HepG2 (cell line): ENCODE results near the gene ADGRL2.

Experiments used
- BRD4 ChIP-seq: sonication (generic); formaldehyde crosslinking; IDR thresholded peaks from 2 replicates; pipeline ENCODE4 v1.4.0; 2020; ENCODE audit warnings: missing genetic modification reagents
- CBFB ChIP-seq: sonication (generic); formaldehyde crosslinking; IDR thresholded peaks from 2 replicates; pipeline ENCODE4 v1.4.0; 2020; ENCODE audit warnings: missing genetic modification reagents
- CEBPB ChIP-seq: IDR thresholded peaks from 2 replicates; pipeline ENCODE4 v1.6.1; 2011; ENCODE audit warnings: low read depth, low read length, improper control_type of control experiment, borderline replicate concordance
- JUNB ChIP-seq: sonication (generic); formaldehyde crosslinking; IDR thresholded peaks from 2 replicates; pipeline ENCODE4 v1.8.0; 2022; ENCODE audit warnings: missing genetic modification reagents, mild to moderate bottlenecking, borderline replicate concordance
- RAD51 ChIP-seq: fragments of 450-650 bp; IDR thresholded peaks from 2 replicates; pipeline ENCODE4 v1.6.1; 2016; ENCODE audit warnings: borderline replicate concordance
- ZFP36 ChIP-seq: fragments of 150-350 bp; IDR thresholded peaks from 2 replicates; pipeline ENCODE4 v1.6.1; 2018; ENCODE audit warnings: borderline replicate concordance, low read length, low read depth; ENCODE audit not compliant: partially characterized antibody
- ZMYM4 ChIP-seq: sonication (generic); formaldehyde crosslinking; IDR thresholded peaks from 2 replicates; pipeline ENCODE4 v1.8.1; 2023; ENCODE audit warnings: mild to moderate bottlenecking, missing genetic modification reagents
- ZNF30 ChIP-seq: sonication (generic); formaldehyde crosslinking; IDR thresholded peaks from 2 replicates; pipeline ENCODE4 v1.5.0; 2020; ENCODE audit warnings: mild to moderate bottlenecking, missing genetic modification reagents
- ZNF703 ChIP-seq: sonication (generic); formaldehyde crosslinking; IDR thresholded peaks from 2 replicates; pipeline ENCODE4 v1.5.1; 2020; ENCODE audit warnings: missing genetic modification reagents, mild to moderate bottlenecking, moderate library complexity, borderline replicate concordance
- ZNF720 ChIP-seq: sonication (generic); formaldehyde crosslinking; IDR thresholded peaks from 2 replicates; pipeline ENCODE4 v1.4.0; 2020; ENCODE audit warnings: missing genetic modification reagents
- TF ChIP-seq, protein P1 (sequence below), 2 experiments: sonication (generic) in 1 of 2; formaldehyde crosslinking in 1 of 2; IDR thresholded peaks; 2 replicates each; pipeline versions ENCODE4 v1.4.0 to v1.6.1; 2018 to 2020; ENCODE audit warnings: missing genetic modification reagents in 2 of 2, borderline replicate concordance in 1 of 2, low read depth in 1 of 2, mild to moderate bottlenecking in 1 of 2, missing biosample characterization in 1 of 2
- TF ChIP-seq, protein P2 (sequence below): sonication (generic); formaldehyde crosslinking; IDR thresholded peaks from 2 replicates; pipeline ENCODE4 v1.9.0; 2021; ENCODE audit warnings: missing genetic modification reagents, borderline replicate concordance

GRCh38 chr1:81805537-81806431 is 5.0 kb downstream of the ADGRL2 start:
- TF ChIP-seq BRD4 (CRISPR knock-in tag): no peak
- no peak for TF ChIP-seq ZNF703 (CRISPR knock-in tag)
- TF ChIP-seq JUNB (CRISPR knock-in tag): no peak
- TF ChIP-seq ZMYM4 (CRISPR knock-in tag): no peak
- TF ChIP-seq RAD51: no peak
- no peak for TF ChIP-seq ZFP36
- TF ChIP-seq, protein P1, sequence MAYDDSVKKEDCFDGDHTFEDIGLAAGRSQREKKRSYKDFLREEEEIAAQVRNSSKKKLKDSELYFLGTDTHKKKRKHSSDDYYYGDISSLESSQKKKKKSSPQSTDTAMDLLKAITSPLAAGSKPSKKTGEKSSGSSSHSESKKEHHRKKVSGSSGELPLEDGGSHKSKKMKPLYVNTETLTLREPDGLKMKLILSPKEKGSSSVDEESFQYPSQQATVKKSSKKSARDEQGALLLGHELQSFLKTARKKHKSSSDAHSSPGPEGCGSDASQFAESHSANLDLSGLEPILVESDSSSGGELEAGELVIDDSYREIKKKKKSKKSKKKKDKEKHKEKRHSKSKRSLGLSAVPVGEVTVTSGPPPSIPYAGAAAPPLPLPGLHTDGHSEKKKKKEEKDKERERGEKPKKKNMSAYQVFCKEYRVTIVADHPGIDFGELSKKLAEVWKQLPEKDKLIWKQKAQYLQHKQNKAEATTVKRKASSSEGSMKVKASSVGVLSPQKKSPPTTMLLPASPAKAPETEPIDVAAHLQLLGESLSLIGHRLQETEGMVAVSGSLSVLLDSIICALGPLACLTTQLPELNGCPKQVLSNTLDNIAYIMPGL (CRISPR knock-in tag; IDR thresholded peaks at IDR 0.05; ENCODE audit: borderline replicate concordance in 1 of 2, low read depth in 1 of 2): no peak
- no peak for TF ChIP-seq ZNF720 (CRISPR knock-in tag)
- TF ChIP-seq, protein P2, sequence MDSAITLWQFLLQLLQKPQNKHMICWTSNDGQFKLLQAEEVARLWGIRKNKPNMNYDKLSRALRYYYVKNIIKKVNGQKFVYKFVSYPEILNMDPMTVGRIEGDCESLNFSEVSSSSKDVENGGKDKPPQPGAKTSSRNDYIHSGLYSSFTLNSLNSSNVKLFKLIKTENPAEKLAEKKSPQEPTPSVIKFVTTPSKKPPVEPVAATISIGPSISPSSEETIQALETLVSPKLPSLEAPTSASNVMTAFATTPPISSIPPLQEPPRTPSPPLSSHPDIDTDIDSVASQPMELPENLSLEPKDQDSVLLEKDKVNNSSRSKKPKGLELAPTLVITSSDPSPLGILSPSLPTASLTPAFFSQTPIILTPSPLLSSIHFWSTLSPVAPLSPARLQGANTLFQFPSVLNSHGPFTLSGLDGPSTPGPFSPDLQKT (CRISPR knock-in tag): no peak
- no peak for TF ChIP-seq CBFB (CRISPR knock-in tag)
- no peak for TF ChIP-seq ZNF30 (CRISPR knock-in tag)
- no peak for TF ChIP-seq CEBPB
